Tibial nerve (tissue), 4 donors: ENCODE measurements around the gene SFXN3. TPM values are rescaled to one million over a fixed set of nuclear protein-coding genes. Genes with fewer than 3 reads are reported as not detected.

Experiments used
- DNase-seq, 2 donors: peaks; one replicate each; pipeline ENCODE4 v3.0.0-alpha.2; 2019; ENCODE audit warnings: low spot score in 2 of 2
- H3K27ac ChIP-seq, 4 donors: fragments of 200-600 bp; sonication (generic) in 3 of 4; one replicate each; pipeline ENCODE4 v1.5.1; 2017 to 2019; ENCODE audit warnings: mild to moderate bottlenecking in 1 of 4
- H3K27me3 ChIP-seq, 2 donors: fragments of 200-600 bp; sonication (generic) in 1 of 2; one replicate each; pipeline versions ENCODE4 v1.5.1 to v1.6.0; 2017 to 2019
- H3K36me3 ChIP-seq, 3 donors: fragments of 200-600 bp; sonication (generic); one replicate each; pipeline ENCODE4 v1.5.1; 2018 to 2019
- H3K4me1 ChIP-seq, 4 donors: fragments of 200-600 bp; sonication (generic) in 3 of 4; one replicate each; pipeline ENCODE4 v1.5.1; 2017 to 2019
- H3K4me3 ChIP-seq, 4 donors: fragments of 200-600 bp; sonication (generic) in 3 of 4; one replicate each; pipeline ENCODE4 v1.5.1; 2017 to 2019; ENCODE audit warnings: mild to moderate bottlenecking in 1 of 4, moderate library complexity in 1 of 4
- H3K9me3 ChIP-seq, 4 donors: fragments of 200-600 bp; sonication (generic) in 3 of 4; one replicate each; pipeline ENCODE4 v1.5.1; 2017 to 2019
- EP300 ChIP-seq, 2 donors: sonication (generic); formaldehyde crosslinking; IDR thresholded peaks; one replicate each; pipeline ENCODE4 v1.6.1; 2017; ENCODE audit warnings: antibody characterized with exemption in 2 of 2, mild to moderate bottlenecking in 1 of 2
- POLR2A ChIP-seq, 2 donors: fragments of 450-650 bp; IDR thresholded peaks; one replicate each; pipeline ENCODE4 v1.6.1; 2017; ENCODE audit warnings: antibody characterized with exemption in 2 of 2, mild to moderate bottlenecking in 2 of 2, moderate library complexity in 2 of 2
- WGBS, 2 donors: methylation state at CpG; one replicate each; pipeline ENCODE4 v1.1.5; 2018; 5-methylcytosine and 5-hydroxymethylcytosine counted together
- total RNA-seq, 4 donors: library from RNA; depleted of rRNA; stranded (reverse); fragments of >200 nt; gene quantifications; one replicate each; pipeline ENCODE4 v1.1.0, GENCODE V29; 2016
- TF ChIP-seq, protein P1 (sequence below), 5 experiments: fragments of 200-600 bp in 3 of 5; fragments of 450-650 bp in 2 of 5; sonication (generic) in 3 of 5; IDR thresholded peaks; one replicate each; pipeline ENCODE4 v1.5.1; 2016 to 2019; ENCODE audit warnings: antibody characterized with exemption in 5 of 5, mild to moderate bottlenecking in 3 of 5, moderate library complexity in 2 of 5

The SFXN3 gene
- total RNA-seq, 4 donors from 2014 or later = 77.4 to 181 (median 106) TPM

DNA sequence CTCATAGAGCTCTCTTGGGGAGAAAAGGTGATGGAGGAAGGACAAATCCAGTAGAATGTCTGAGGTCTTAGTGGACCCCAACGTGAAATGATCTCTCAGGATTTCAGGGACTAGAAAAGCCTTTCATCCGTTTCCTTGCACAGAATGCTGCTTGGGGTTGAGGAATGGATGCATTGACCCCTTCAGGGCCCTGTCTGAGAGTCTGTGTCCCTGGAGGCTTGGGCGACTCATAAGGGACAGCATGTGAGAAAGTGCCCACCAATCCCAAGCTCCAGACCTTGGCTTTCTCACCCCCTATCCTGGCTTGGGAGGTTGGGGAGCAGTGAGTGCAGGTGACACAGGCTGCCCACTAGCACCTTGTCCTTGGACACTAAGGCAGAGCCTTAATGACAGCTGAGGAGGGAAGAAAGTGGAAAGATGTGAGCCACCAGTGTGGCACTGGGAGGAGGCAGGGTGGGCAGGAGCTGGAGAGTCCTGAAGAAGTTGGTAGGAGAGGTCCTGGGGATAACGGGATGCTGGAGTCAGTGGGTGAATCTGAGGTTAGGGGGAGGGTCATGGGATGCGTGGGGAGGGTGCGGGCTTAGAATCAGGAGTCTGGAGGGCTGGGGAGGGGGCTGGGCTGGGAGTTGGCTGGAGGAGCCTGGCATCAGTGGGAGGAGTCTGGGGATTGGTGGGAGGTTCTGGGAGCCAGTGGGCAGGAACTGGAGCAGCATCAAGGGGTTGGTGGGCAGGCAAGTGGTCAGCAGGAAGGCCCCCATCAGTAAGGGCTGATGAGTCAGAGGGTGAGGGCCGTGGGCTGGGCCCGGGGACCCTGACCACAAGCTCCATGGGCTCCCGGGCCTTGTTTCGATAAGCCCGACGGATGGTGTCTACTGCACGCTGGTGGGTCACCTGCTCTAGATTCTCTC, 22.9 kb upstream of the SFXN3 start:
- H3K27me3 ChIP-seq = no peaks in the 10 kb centered on the region
- H3K4me3 ChIP-seq = no peak overlapping the region
- H3K9me3 ChIP-seq = no peaks in the 10 kb centered on the region
- peaks cover 0 to 59% (median 20%) of the 10 kb centered on the region in 4 donors for H3K4me1 ChIP-seq
- peaks cover 0 to 43% (median 4%) of the 10 kb centered on the region in 3 donors for H3K36me3 ChIP-seq
- H3K27ac ChIP-seq = peak overlapping the region; percentile 31 to 84 (median 73)
- 44 to 45% methylated on average over 13 of the region's 13 CpGs for WGBS, 2 donors
- TF ChIP-seq EP300 (IDR thresholded peaks at IDR 0.05) (no peak), POLR2A (IDR thresholded peaks at IDR 0.05) (no peak)
- TF ChIP-seq, protein P1, sequence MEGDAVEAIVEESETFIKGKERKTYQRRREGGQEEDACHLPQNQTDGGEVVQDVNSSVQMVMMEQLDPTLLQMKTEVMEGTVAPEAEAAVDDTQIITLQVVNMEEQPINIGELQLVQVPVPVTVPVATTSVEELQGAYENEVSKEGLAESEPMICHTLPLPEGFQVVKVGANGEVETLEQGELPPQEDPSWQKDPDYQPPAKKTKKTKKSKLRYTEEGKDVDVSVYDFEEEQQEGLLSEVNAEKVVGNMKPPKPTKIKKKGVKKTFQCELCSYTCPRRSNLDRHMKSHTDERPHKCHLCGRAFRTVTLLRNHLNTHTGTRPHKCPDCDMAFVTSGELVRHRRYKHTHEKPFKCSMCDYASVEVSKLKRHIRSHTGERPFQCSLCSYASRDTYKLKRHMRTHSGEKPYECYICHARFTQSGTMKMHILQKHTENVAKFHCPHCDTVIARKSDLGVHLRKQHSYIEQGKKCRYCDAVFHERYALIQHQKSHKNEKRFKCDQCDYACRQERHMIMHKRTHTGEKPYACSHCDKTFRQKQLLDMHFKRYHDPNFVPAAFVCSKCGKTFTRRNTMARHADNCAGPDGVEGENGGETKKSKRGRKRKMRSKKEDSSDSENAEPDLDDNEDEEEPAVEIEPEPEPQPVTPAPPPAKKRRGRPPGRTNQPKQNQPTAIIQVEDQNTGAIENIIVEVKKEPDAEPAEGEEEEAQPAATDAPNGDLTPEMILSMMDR (IDR thresholded peaks at IDR 0.05) = no peak
- DNase-seq = no peak

DNA sequence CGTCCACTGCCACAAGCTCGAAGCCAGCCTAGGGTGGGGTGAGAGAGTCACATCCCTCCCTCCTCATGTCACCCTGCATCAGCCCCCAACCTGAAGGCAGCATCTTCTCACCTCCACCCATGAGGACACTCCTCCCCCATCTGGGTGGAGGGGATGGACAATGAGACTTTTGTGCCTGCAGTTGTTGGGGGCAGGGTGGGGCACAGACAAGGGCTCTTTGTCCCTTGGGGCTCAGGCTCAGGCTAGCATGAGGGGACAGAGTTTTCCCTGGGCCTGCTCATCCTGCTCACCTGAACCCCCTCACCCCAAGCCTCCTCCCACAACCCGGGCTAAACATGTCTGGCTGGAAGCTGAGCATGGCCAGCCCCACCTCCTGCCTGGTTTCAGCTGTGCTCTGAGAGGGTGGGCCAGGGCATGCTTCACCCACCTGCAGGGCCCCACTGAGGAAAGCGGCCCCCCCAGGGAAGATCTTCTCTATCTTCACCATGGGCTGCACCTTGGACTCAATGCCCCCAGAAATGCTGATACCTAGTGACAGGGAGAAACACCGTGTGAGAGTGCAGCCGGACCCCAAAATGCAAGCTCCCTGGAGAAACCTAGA, 22.1 kb upstream of the SFXN3 start:
- no peaks in the 10 kb centered on the region for H3K27me3 ChIP-seq
- H3K27ac ChIP-seq = peak overlapping the region; percentile 31 to 84 (median 65)
- TF ChIP-seq POLR2A (IDR thresholded peaks at IDR 0.05) (no peak), EP300 (IDR thresholded peaks at IDR 0.05) (no peak)
- TF ChIP-seq, protein P1 (IDR thresholded peaks at IDR 0.05) = no peak
- H3K4me1 ChIP-seq = peaks cover 0 to 59% (median 23%) of the 10 kb centered on the region in 4 donors
- 69 to 71% methylated on average over 6 of the region's 6 CpGs for WGBS, 2 donors
- H3K9me3 ChIP-seq = no peaks in the 10 kb centered on the region
- H3K4me3 ChIP-seq = no peak overlapping the region
- peaks cover 0 to 35% (median 4%) of the 10 kb centered on the region in 3 donors for H3K36me3 ChIP-seq
- no peak for DNase-seq

DNA sequence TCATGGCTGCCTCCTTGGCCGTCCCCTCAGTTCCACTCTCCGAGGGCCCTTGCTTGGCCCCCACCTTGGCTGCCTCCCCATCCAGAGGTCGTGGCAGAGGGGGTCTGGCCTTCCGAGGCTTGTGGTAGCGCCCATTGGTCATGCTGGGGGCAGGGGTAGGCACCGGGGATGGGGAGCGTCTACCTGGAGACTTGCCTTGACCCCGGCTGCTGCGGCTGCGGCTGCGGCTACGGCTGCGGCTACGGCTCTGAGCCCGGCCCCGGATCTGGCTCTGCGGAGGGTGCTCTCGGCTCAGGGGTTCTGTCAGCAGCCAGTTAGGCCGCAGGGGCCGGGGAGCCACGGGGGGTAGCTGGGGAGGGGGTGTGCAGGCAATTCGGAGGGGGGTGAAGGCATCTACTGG, 20.7 kb upstream of the SFXN3 start:
- no peak for TF ChIP-seq EP300 (IDR thresholded peaks at IDR 0.05)
- H3K27ac ChIP-seq = peak overlapping the region in 2 of 4 donors; percentile 84
- no peak overlapping the region for H3K4me3 ChIP-seq
- peaks cover 0 to 22% (median 4%) of the 10 kb centered on the region in 3 donors for H3K36me3 ChIP-seq
- no peak for DNase-seq
- peaks cover 0 to 65% (median 29%) of the 10 kb centered on the region in 4 donors for H3K4me1 ChIP-seq
- H3K9me3 ChIP-seq = no peaks in the 10 kb centered on the region
- H3K27me3 ChIP-seq = no peaks in the 10 kb centered on the region
- 89 to 95% methylated on average over 21 to 22 of the region's 22 CpGs for WGBS, 2 donors

DNA sequence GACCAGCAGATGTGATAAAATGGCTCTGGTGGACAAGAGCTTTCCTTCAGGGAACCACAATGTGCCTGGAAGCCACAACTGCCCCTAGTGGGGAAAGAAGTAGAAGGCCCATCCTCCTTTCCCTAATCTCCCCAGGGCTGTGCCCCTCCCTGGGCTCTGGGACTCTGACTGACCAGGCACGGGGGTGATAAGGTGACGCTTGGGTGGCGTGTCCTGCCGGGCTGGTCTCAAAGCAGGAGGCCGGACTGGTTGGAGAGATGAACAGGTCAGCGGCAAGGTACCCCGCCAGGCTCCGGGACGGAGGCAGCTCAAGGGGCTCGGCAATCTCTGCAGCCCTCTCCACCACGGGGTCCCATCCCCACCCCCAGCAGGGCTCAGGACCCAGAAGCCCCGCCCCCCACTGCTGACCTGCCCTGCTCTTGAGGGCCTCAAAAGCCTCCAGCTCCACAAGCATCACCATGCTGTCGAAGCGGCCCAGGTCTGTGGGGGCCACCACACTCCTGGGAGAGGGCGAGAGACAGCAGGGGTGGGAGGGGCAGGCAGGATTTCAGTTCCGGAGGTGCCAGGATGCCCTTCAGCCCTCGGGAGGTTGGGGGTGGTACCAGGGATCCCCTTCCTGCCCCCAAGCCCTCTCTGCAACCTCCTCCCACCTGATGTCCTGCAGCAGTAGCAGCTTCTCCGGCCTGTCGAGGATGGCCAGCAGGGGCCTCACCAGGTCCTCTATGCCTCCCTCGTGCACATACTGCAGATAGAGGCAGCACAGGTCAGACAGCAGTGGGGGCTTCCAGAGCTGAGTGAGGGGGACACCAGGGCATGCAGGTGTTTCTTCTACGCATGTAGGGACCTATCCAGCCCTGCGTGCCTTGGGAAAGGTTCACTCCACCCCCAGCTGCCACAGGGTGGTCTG, 19.3 kb upstream of the SFXN3 start:
- TF ChIP-seq, protein P1 (IDR thresholded peaks at IDR 0.05) = peak in 1 of 5 experiments; percentile 21
- no peak for TF ChIP-seq POLR2A (IDR thresholded peaks at IDR 0.05)
- Histone ChIP-seq H3K4me3 (no peak overlapping the region), H3K27ac (peak overlapping the region in 3 of 4 donors; percentile 0 to 84 (median 77)), H3K9me3 (no peaks in the 10 kb centered on the region), H3K4me1 (peaks cover 0 to 59% (median 29%) of the 10 kb centered on the region in 4 donors), H3K27me3 (no peaks in the 10 kb centered on the region), H3K36me3 (peaks cover 0 to 8% (median 0%) of the 10 kb centered on the region in 3 donors)
- WGBS, 2 donors = 54 to 86% methylated on average over 11 to 15 of the region's 22 CpGs
- DNase-seq = no peak
